H1 (cell line): ENCODE results near the gene CDH15. TPM values are rescaled to one million over a fixed set of nuclear protein-coding genes. Genes with fewer than 3 reads are reported as not detected.

ENCODE experiments used
- CTCF ChIA-PET: fragments of 300-600 bp; sonication (Branson Sonifier 250); formaldehyde crosslinking; loops from one replicate; lab custom pipeline; 2021; ENCODE audit not compliant: partially characterized antibody; lab: Charles Lee
- POLR2A ChIA-PET: fragments of 300-600 bp; sonication (Branson Sonifier 250); formaldehyde crosslinking; loops from one replicate; lab custom pipeline; 2021; ENCODE audit warnings: inconsistent platforms; ENCODE audit not compliant: partially characterized antibody; lab: Charles Lee
- DNase-seq, 2 experiments: peaks; one replicate each; pipeline versions ENCODE4 v3.0.0 to v3.0.0-alpha.2; 2010 to 2022; ENCODE audit warnings: low spot score in 2 of 2, low read depth in 1 of 2, mixed read lengths in 1 of 2
- FAIRE-seq: peaks from 2 replicates; lab custom pipeline; 2011; peaks lifted over from hg19 to GRCh38; lab: Jason Lieb, UNC
- H2AFZ ChIP-seq: 2 replicates; pipeline ENCODE4 v1.8.1; 2012; ENCODE audit warnings: low read length, inconsistent platforms
- H2AK5ac ChIP-seq: 2 replicates; pipeline ENCODE4 v1.6.1; 2013; ENCODE audit warnings: low read depth, low read length
- H2BK120ac ChIP-seq: replicated peaks from 2 replicates; pipeline ENCODE3; 2013; ENCODE audit warnings: low read depth, low read length, inconsistent platforms
- H2BK12ac ChIP-seq: 2 replicates; pipeline ENCODE4 v1.6.1; 2013; ENCODE audit warnings: low read depth, low read length
- H2BK15ac ChIP-seq: 2 replicates; pipeline ENCODE4 v1.6.1; 2013; ENCODE audit warnings: low read length
- H2BK20ac ChIP-seq: 2 replicates; pipeline ENCODE4 v1.6.1; 2013; ENCODE audit warnings: low read length
- H2BK5ac ChIP-seq: 2 replicates; pipeline ENCODE4 v1.6.1; 2013; ENCODE audit warnings: low read depth, low read length
- H3K14ac ChIP-seq: 2 replicates; pipeline ENCODE4 v1.6.1; 2013; ENCODE audit warnings: inconsistent platforms; ENCODE audit not compliant: insufficient read length
- H3K18ac ChIP-seq: 2 replicates; pipeline ENCODE4 v1.6.1; 2013; ENCODE audit warnings: low read length; ENCODE audit errors: extremely low read depth
- H3K23ac ChIP-seq: 2 replicates; pipeline ENCODE4 v1.6.1; 2013; ENCODE audit warnings: inconsistent platforms; ENCODE audit not compliant: insufficient read length
- H3K23me2 ChIP-seq: 2 replicates; pipeline ENCODE4 v1.6.1; 2013; ENCODE audit warnings: low read depth, low read length
- H3K27ac ChIP-seq: 2 replicates; pipeline ENCODE4 v1.6.1; 2011; ENCODE audit warnings: low read depth, low read length, inconsistent platforms
- H3K27me3 ChIP-seq, 4 experiments: replicated peaks in 1 of 4; 1 replicate in 1 of 4; 2 replicates in 3 of 4; pipeline versions ENCODE4 v1.6.1 to v1.8.1; 2011 to 2013; ENCODE audit warnings: low read length in 3 of 4, mild to moderate bottlenecking in 3 of 4, inconsistent platforms in 2 of 4, mixed read lengths in 2 of 4, moderate library complexity in 1 of 4; ENCODE audit not compliant: control insufficient read depth in 3 of 4, insufficient read depth in 3 of 4; ENCODE audit errors: extremely low read depth in 1 of 4
- H3K36me3 ChIP-seq, 4 experiments: 2 replicates each; pipeline versions ENCODE4 v1.6.1 to v1.8.1; 2011 to 2013; ENCODE audit warnings: mild to moderate bottlenecking in 4 of 4, low read length in 3 of 4, moderate library complexity in 2 of 4, control low read depth in 1 of 4, inconsistent platforms in 1 of 4; ENCODE audit not compliant: insufficient read depth in 4 of 4, control insufficient read depth in 2 of 4
- H3K4ac ChIP-seq: replicated peaks from 2 replicates; pipeline ENCODE3; 2013; ENCODE audit warnings: low read length, low read depth, mixed read lengths, inconsistent platforms; ENCODE audit not compliant: insufficient read length
- H3K4me1 ChIP-seq, 4 experiments: replicated peaks in 1 of 4; 1 replicate in 1 of 4; 2 replicates in 3 of 4; pipeline versions ENCODE4 v1.6.1 to v1.8.1; 2011 to 2013; ENCODE audit warnings: low read length in 3 of 4, inconsistent platforms in 2 of 4, mixed read lengths in 1 of 4; ENCODE audit not compliant: insufficient read depth in 4 of 4, control insufficient read depth in 3 of 4
- H3K4me2 ChIP-seq, 2 experiments: 2 replicates each; pipeline versions ENCODE4 v1.6.1 to v1.8.1; 2011 to 2013; ENCODE audit warnings: low read depth in 2 of 2, low read length in 2 of 2, control low read depth in 1 of 2, inconsistent platforms in 1 of 2, mild to moderate bottlenecking in 1 of 2; ENCODE audit not compliant: insufficient read depth in 1 of 2
- H3K4me3 ChIP-seq, 4 experiments: fragments of 200-600, 300-600 bp in 1 of 4; sonication (generic), shearing (Covaris generic), sonication (Bioruptor Twin) in 1 of 4; 2 replicates each; pipeline versions ENCODE4 v1.5.1 to v1.8.1; 2011 to 2016; ENCODE audit warnings: low read length in 4 of 4, low read depth in 3 of 4, control low read depth in 2 of 4, inconsistent platforms in 2 of 4, mild to moderate bottlenecking in 2 of 4, mixed read lengths in 1 of 4, moderate library complexity in 1 of 4; ENCODE audit not compliant: insufficient read depth in 2 of 4; ENCODE audit errors: extremely low read depth in 1 of 4
- H3K56ac ChIP-seq: replicated peaks from 2 replicates; pipeline ENCODE3; 2013; ENCODE audit warnings: low read depth, mild to moderate bottlenecking, mixed read lengths, low read length, inconsistent platforms; ENCODE audit not compliant: insufficient read length
- H3K79me1 ChIP-seq: 2 replicates; pipeline ENCODE4 v1.6.1; 2013; ENCODE audit warnings: low read depth, low read length, control low read depth
- H3K79me2 ChIP-seq, 2 experiments: 2 replicates each; pipeline versions ENCODE4 v1.6.1 to v1.8.1; 2012 to 2013; ENCODE audit warnings: low read length in 2 of 2, mild to moderate bottlenecking in 2 of 2, inconsistent platforms in 1 of 2; ENCODE audit not compliant: insufficient read depth in 2 of 2, control insufficient read depth in 1 of 2
- H3K9ac ChIP-seq, 4 experiments: replicated peaks in 1 of 4; 1 replicate in 1 of 4; 2 replicates in 3 of 4; pipeline versions ENCODE4 v1.6.1 to v1.8.1; 2011 to 2013; ENCODE audit warnings: low read depth in 3 of 4, low read length in 3 of 4, control low read depth in 2 of 4, mild to moderate bottlenecking in 2 of 4, moderate library complexity in 2 of 4, inconsistent platforms in 1 of 4; ENCODE audit errors: extremely low read depth in 1 of 4
- H3K9me3 ChIP-seq, 2 experiments: 2 replicates each; pipeline versions ENCODE4 v1.6.1 to v1.8.1; 2012 to 2013; ENCODE audit warnings: mild to moderate bottlenecking in 2 of 2, moderate library complexity in 2 of 2, control low read depth in 1 of 2, inconsistent platforms in 1 of 2, low read depth in 1 of 2, low read length in 1 of 2, mixed read lengths in 1 of 2; ENCODE audit not compliant: insufficient read depth in 2 of 2
- H4K20me1 ChIP-seq, 2 experiments: replicated peaks in 1 of 2; 2 replicates each; pipeline versions ENCODE3 to v1.8.1; 2011 to 2013; ENCODE audit warnings: inconsistent platforms in 2 of 2, low read length in 2 of 2, mild to moderate bottlenecking in 1 of 2; ENCODE audit not compliant: insufficient read depth in 2 of 2, control insufficient read depth in 1 of 2
- H4K5ac ChIP-seq: 2 replicates; pipeline ENCODE4 v1.6.1; 2013; ENCODE audit warnings: low read length, low read depth, mixed read lengths, inconsistent platforms; ENCODE audit not compliant: insufficient read length
- H4K8ac ChIP-seq: 2 replicates; pipeline ENCODE4 v1.8.0; 2013; ENCODE audit warnings: mild to moderate bottlenecking, moderate library complexity, low read length, inconsistent platforms; ENCODE audit not compliant: insufficient read depth; ENCODE audit errors: extremely low read depth
- H4K91ac ChIP-seq: replicated peaks from 2 replicates; pipeline ENCODE3; 2013; ENCODE audit warnings: low read length, mixed read lengths, inconsistent platforms; ENCODE audit not compliant: insufficient read length
- CBX5 ChIP-seq: fragments of 300-800, 300-1000 bp; sonication (generic); IDR thresholded peaks from 2 replicates; pipeline ENCODE4 v1.7.1; 2016; ENCODE audit warnings: antibody characterized with exemption, low read length, low read depth
- CHD1 ChIP-seq: IDR thresholded peaks from 2 replicates; pipeline ENCODE4 v1.6.1; 2012; ENCODE audit warnings: low read depth, low read length, improper control_type of control experiment
- CHD2 ChIP-seq: IDR thresholded peaks from 2 replicates; pipeline ENCODE4 v1.6.1; 2012; ENCODE audit warnings: low read length, improper control_type of control experiment
- CREB1 ChIP-seq: IDR thresholded peaks from 2 replicates; pipeline ENCODE4 v1.6.1; 2012; ENCODE audit warnings: inconsistent platforms
- CTBP2 ChIP-seq: IDR thresholded peaks from 2 replicates; pipeline ENCODE4 v1.7.0; 2011; ENCODE audit warnings: borderline replicate concordance, mild to moderate bottlenecking, moderate library complexity, mixed read lengths, low read length; ENCODE audit not compliant: insufficient read depth, insufficient read length
- HDAC2 ChIP-seq, 2 experiments: fragments of 300-600 bp in 1 of 2; sonication (generic) in 1 of 2; IDR thresholded peaks; 2 replicates each; pipeline ENCODE4 v1.6.1; 2011 to 2012; ENCODE audit warnings: low read depth in 2 of 2, low read length in 2 of 2, mild to moderate bottlenecking in 2 of 2, moderate library complexity in 2 of 2, borderline replicate concordance in 1 of 2, inconsistent platforms in 1 of 2
- KDM4A ChIP-seq: IDR thresholded peaks from one replicate; pipeline ENCODE4 v1.7.1; 2012; ENCODE audit warnings: low read depth, mild to moderate bottlenecking, moderate library complexity, low read length, inconsistent platforms; ENCODE audit not compliant: severe bottlenecking
- RXRA ChIP-seq: IDR thresholded peaks from 2 replicates; pipeline ENCODE4 v1.6.1; 2011; ENCODE audit warnings: low read depth, mild to moderate bottlenecking, low read length, moderate library complexity; ENCODE audit not compliant: insufficient read depth
- SP4 ChIP-seq: IDR thresholded peaks from 2 replicates; pipeline ENCODE4 v1.6.1; 2012; ENCODE audit warnings: low read length, inconsistent platforms
- SRF ChIP-seq: IDR thresholded peaks from 2 replicates; pipeline ENCODE4 v1.6.1; 2011; ENCODE audit warnings: mild to moderate bottlenecking, low read depth, low read length, moderate library complexity
- ZNF274 ChIP-seq: IDR thresholded peaks from 2 replicates; pipeline ENCODE4 v1.7.0; 2012; ENCODE audit warnings: low read length, borderline replicate concordance; ENCODE audit errors: extremely low read depth
- WGBS, 2 experiments: shearing (Covaris generic) in 1 of 2; methylation state at CpG; one replicate each; pipeline versions ENCODE4 v1.1.6 to v1.1.7; 2013 to 2015; ENCODE audit warnings: low lambda C conversion rate in 2 of 2, mixed read lengths in 2 of 2, inconsistent platforms in 1 of 2, low coverage in 1 of 2, missing lambda C conversion rate in 1 of 2; ENCODE audit not compliant: insufficient replicate concordance in 2 of 2, insufficient coverage in 1 of 2, insufficient read length in 1 of 2; ENCODE audit errors: extremely low coverage in 1 of 2, missing lambda C conversion rate in 1 of 2; 5-methylcytosine and 5-hydroxymethylcytosine counted together
- polyA plus RNA-seq, 7 experiments: library from polyadenylated mRNA; depleted of rRNA in 3 of 7; stranded (reverse) in 5 of 7; unstranded in 2 of 7; fragments of >200 nt in 5 of 7; fragments of 200-250 nt in 2 of 7; gene quantifications; 1 replicate in 5 of 7; 2 replicates in 1 of 7; 4 replicates in 1 of 7; pipeline versions ENCODE4 v1.2.1 to v1.2.3, GENCODE V29; 2011 to 2013; ENCODE audit warnings: missing spikeins in 2 of 7, mixed read lengths in 2 of 7
- total RNA-seq: library from RNA; stranded (reverse); fragmentation: NEBNext Ultra II Directional; extraction: Animal tissue kit (Norgen Biotek cat#: 25700); gene quantifications from 2 replicates; pipeline ENCODE4 v1.2.1, GENCODE V29; 2021
- TF ChIP-seq, protein P1 (sequence below): IDR thresholded peaks from 2 replicates; pipeline ENCODE4 v1.6.1; 2012; ENCODE audit warnings: low read length, inconsistent platforms

Gene CDH15
- total and polyA plus RNA-seq, 2 of the 8 experiments (the other 6 are each of a cell fraction or from before 2014, with no cell fraction given): 0.50 to 0.82 TPM

DNA sequence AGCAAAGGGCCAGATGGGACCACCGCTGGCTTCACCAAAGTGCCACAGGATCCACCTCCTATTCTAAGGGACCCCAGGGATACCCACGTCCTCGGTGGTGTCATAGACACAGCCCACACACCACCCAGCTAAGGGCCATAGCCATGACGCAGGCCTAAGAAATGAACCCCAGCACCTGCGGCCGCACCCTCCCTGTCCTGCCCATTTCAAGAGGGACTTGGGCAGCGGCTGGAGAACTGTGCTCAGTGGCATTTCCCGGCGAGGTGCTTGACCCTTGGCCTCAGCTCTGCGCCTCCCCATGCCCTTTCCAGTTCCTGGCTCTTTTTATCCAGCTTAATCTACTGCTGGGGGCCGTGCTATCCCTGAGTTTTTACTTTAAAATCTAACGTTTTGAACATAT lies 73.2 kb downstream of the CDH15 start:
- Histone ChIP-seq H2BK15ac (no peak overlapping the region), H2BK5ac (no peak overlapping the region), H3K9me3 (peaks cover 4 to 5% of the 10 kb centered on the region in 2 experiments; a peak in 2 of 4 replicates), H3K4me3 (no peak overlapping the region), H2AK5ac (no peak overlapping the region), H4K20me1 (peaks cover 0 to 5% of the 10 kb centered on the region in 2 experiments), H2BK12ac (no peak overlapping the region), H3K23ac (no peak overlapping the region), H3K27ac (no peak overlapping the region), H3K36me3 (no peaks in the 10 kb centered on the region), H3K4ac (no peak overlapping the region), H3K23me2 (peaks cover 8% of the 10 kb centered on the region), H3K56ac (no peak overlapping the region), H4K91ac (no peak overlapping the region), H4K5ac (no peak overlapping the region), H2BK120ac (no peak overlapping the region), H3K79me2 (no peaks in the 10 kb centered on the region), H2BK20ac (no peak overlapping the region), H3K79me1 (no peaks in the 10 kb centered on the region), H3K9ac (no peak overlapping the region), H2AFZ (no peak overlapping the region), H3K4me1 (peaks cover 0 to 9% (median 0%) of the 10 kb centered on the region in 4 experiments; a peak in 2 of 7 replicates), H3K4me2 (no peak overlapping the region), H3K27me3 (peaks cover 0 to 11% (median 6%) of the 10 kb centered on the region in 4 experiments; a peak in 4 of 7 replicates), H3K18ac (no peak overlapping the region), H3K14ac (no peak overlapping the region), H4K8ac (no peak overlapping the region)
- CTCF ChIA-PET: interaction anchor here (2.6 kb wide), 1 partner anchor 44 kb away, joined by 9 read pairs; no protein-coding TSS in a partner anchor
- no peak for FAIRE-seq
- 83% methylated on average over 12 of the region's 12 CpGs; no CpG with 5 or more reads in 1 of the 2 experiments for WGBS, 2 experiments
- no peak for DNase-seq
- POLR2A ChIA-PET: interaction anchor here (1.1 kb wide), 1 partner anchor 41 kb away, joined by 4 read pairs; no protein-coding TSS in a partner anchor
- TF ChIP-seq CREB1 (no peak), CTBP2 (no peak), CHD1 (no peak), ZNF274 (no peak), HDAC2 (IDR thresholded peaks at IDR 0.05; ENCODE audit: borderline replicate concordance in 1 of 2, low read depth in 2 of 2, low read length in 2 of 2) (no peak), RXRA (no peak), SRF (no peak), KDM4A (no peak), CHD2 (no peak), SP4 (no peak), CBX5 (no peak)
- TF ChIP-seq, protein P1, sequence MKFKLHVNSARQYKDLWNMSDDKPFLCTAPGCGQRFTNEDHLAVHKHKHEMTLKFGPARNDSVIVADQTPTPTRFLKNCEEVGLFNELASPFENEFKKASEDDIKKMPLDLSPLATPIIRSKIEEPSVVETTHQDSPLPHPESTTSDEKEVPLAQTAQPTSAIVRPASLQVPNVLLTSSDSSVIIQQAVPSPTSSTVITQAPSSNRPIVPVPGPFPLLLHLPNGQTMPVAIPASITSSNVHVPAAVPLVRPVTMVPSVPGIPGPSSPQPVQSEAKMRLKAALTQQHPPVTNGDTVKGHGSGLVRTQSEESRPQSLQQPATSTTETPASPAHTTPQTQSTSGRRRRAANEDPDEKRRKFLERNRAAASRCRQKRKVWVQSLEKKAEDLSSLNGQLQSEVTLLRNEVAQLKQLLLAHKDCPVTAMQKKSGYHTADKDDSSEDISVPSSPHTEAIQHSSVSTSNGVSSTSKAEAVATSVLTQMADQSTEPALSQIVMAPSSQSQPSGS: no peak
